Body of pancreas (tissue), 4 donors: ENCODE results near the gene DMRT2. TPM values are rescaled to one million over a fixed set of nuclear protein-coding genes. Genes with fewer than 3 reads are reported as not detected.

ENCODE experiments used
- ATAC-seq: fragments of 150-250 bp; one replicate; pipeline ENCODE4 v1.9.1; 2016
- DNase-seq, 4 donors: peaks; one replicate each; pipeline ENCODE4 v3.0.0-alpha.2; 2019
- H3K27ac ChIP-seq, 4 donors: fragments of 200-600 bp; sonication (generic); 1 replicate in 3 of 4; 2 replicates in 1 of 4; pipeline versions ENCODE4 v1.5.1 to v1.6.1; 2016 to 2019; ENCODE audit warnings: mild to moderate bottlenecking in 1 of 4, mixed read lengths in 1 of 4, moderate library complexity in 1 of 4
- H3K27me3 ChIP-seq, 2 donors: fragments of 200-600 bp; sonication (generic); one replicate each; pipeline ENCODE4 v1.6.0; 2016; ENCODE audit warnings: mild to moderate bottlenecking in 1 of 2
- H3K36me3 ChIP-seq, 2 donors: fragments of 200-600 bp; sonication (generic); replicated peaks in 1 of 2; 2 replicates each; pipeline ENCODE4 v1.5.1; 2016; ENCODE audit warnings: low read depth in 2 of 2; ENCODE audit not compliant: insufficient read depth in 1 of 2
- H3K4me1 ChIP-seq: fragments of 200-600 bp; sonication (generic); one replicate; pipeline ENCODE4 v1.6.0; 2016
- H3K4me3 ChIP-seq, 2 donors: fragments of 200-600 bp; sonication (generic); 1 replicate in 1 of 2; 2 replicates in 1 of 2; pipeline ENCODE4 v1.5.1; 2016 to 2019
- H3K9me3 ChIP-seq, 3 donors: fragments of 200-600 bp; sonication (generic); 1 replicate in 2 of 3; 2 replicates in 1 of 3; pipeline ENCODE4 v1.5.1; 2016
- CTCF ChIP-seq, 7 experiments: fragments of 450-650 bp in 4 of 7; fragments of 200-600 bp in 3 of 7; sonication (generic) in 3 of 7; IDR thresholded peaks; one replicate each; pipeline ENCODE4 v1.5.1; 2016 to 2019; ENCODE audit warnings: antibody characterized with exemption in 7 of 7
- POLR2A ChIP-seq, 3 donors: fragments of 450-650 bp; IDR thresholded peaks; one replicate each; pipeline ENCODE4 v1.6.1; 2016; ENCODE audit warnings: antibody characterized with exemption in 3 of 3, mild to moderate bottlenecking in 2 of 3
- WGBS, 2 donors: methylation state at CpG; one replicate each; pipeline ENCODE4 v1.1.5; 2017; 5-methylcytosine and 5-hydroxymethylcytosine counted together
- intact Hi-C: fragments of 100-400 bp; cut with DNase I; formaldehyde crosslinking; loops from one replicate; pipeline ENCODE4 v1.15.1; 2023
- total RNA-seq, 2 donors: library from RNA; depleted of rRNA; stranded (reverse); fragments of >200 nt; gene quantifications; one replicate each; pipeline ENCODE4 v1.1.0, GENCODE V29; 2016

The DMRT2 gene
- total RNA-seq, 2 donors from 2014 or later: 4.0 TPM; not detected in 1

- peaks cover 18% of the 10 kb centered on the region for H3K4me1 ChIP-seq
- no peak overlapping the region for H3K27ac ChIP-seq
- peaks cover 0 to 59% of the 10 kb centered on the region in 2 donors for H3K27me3 ChIP-seq
- peak overlapping the region in 1 of 2 donors; percentile 5 for H3K4me3 ChIP-seq
- no peak for ATAC-seq
- TF ChIP-seq CTCF (IDR thresholded peaks at IDR 0.05) (peak in 5 of 7 experiments; percentile 7 to 34 (median 15)), POLR2A (IDR thresholded peaks at IDR 0.05) (no peak)
- peak in 1 of 4 donors; percentile 25 for DNase-seq
- intact Hi-C loops: no loop called here
- WGBS, 2 donors: 3 to 4% methylated on average over 20 to 33 of the region's 45 CpGs
- H3K36me3 ChIP-seq: no peaks in the 10 kb centered on the region
- no peaks in the 10 kb centered on the region for H3K9me3 ChIP-seq
Observed at GRCh38 chr9:1042466-1042865, 7.7 kb upstream of the DMRT2 start.

- intact Hi-C loops: no loop called here
- H3K9me3 ChIP-seq: no peaks in the 10 kb centered on the region
- no peak for ATAC-seq
- peaks cover 0 to 68% of the 10 kb centered on the region in 2 donors for H3K27me3 ChIP-seq
- H3K4me1 ChIP-seq: peaks cover 33% of the 10 kb centered on the region
- H3K27ac ChIP-seq: no peak overlapping the region
- H3K36me3 ChIP-seq: no peaks in the 10 kb centered on the region
- TF ChIP-seq POLR2A (IDR thresholded peaks at IDR 0.05): no peak
- no peak for TF ChIP-seq CTCF (IDR thresholded peaks at IDR 0.05)
- no peak overlapping the region for H3K4me3 ChIP-seq
- 16 to 18% methylated on average over 11 of the region's 11 CpGs for WGBS, 2 donors
- DNase-seq: peak in 1 of 4 donors; percentile 22
Observed at GRCh38 chr9:1044643-1045042, 5.5 kb upstream of the DMRT2 start.

GRCh38 chr9:1046639-1047572 is 3.3 kb upstream of the DMRT2 start:
- Histone ChIP-seq H3K27me3 (peaks cover 0 to 66% of the 10 kb centered on the region in 2 donors), H3K4me1 (peaks cover 53% of the 10 kb centered on the region), H3K36me3 (no peaks in the 10 kb centered on the region), H3K9me3 (no peaks in the 10 kb centered on the region), H3K4me3 (no peak overlapping the region), H3K27ac (no peak overlapping the region)
- no peak for TF ChIP-seq CTCF (IDR thresholded peaks at IDR 0.05)
- no peak for TF ChIP-seq POLR2A (IDR thresholded peaks at IDR 0.05)
- intact Hi-C loops: no loop called here
- DNase-seq: no peak
- no peak for ATAC-seq
- 15 to 24% methylated on average over 33 to 36 of the region's 36 CpGs for WGBS, 2 donors

- intact Hi-C loops: no loop called here
- Histone ChIP-seq H3K27ac (no peak overlapping the region), H3K4me1 (peaks cover 56% of the 10 kb centered on the region), H3K9me3 (no peaks in the 10 kb centered on the region), H3K4me3 (no peak overlapping the region), H3K27me3 (peaks cover 0 to 66% of the 10 kb centered on the region in 2 donors), H3K36me3 (no peaks in the 10 kb centered on the region)
- peak in 1 of 4 donors; percentile 21 for DNase-seq
- no peak for ATAC-seq
- 5 to 7% methylated on average over 23 of the region's 23 CpGs for WGBS, 2 donors
- TF ChIP-seq CTCF (IDR thresholded peaks at IDR 0.05): no peak
- TF ChIP-seq POLR2A (IDR thresholded peaks at IDR 0.05): no peak
Observed at GRCh38 chr9:1047591-1048230, 2.4 kb upstream of the DMRT2 start.
